Measurements from ENCODE around the gene LMTK3. TPM values are rescaled to one million over a fixed set of nuclear protein-coding genes. Genes with fewer than 3 reads are reported as not detected.
A peak's percentile ranks its signal among the peaks of the same experiment; 100 is the strongest.

The LMTK3 gene
- total RNA-seq, 1 experiment from 2014 or later = 15.9 TPM

DNA sequence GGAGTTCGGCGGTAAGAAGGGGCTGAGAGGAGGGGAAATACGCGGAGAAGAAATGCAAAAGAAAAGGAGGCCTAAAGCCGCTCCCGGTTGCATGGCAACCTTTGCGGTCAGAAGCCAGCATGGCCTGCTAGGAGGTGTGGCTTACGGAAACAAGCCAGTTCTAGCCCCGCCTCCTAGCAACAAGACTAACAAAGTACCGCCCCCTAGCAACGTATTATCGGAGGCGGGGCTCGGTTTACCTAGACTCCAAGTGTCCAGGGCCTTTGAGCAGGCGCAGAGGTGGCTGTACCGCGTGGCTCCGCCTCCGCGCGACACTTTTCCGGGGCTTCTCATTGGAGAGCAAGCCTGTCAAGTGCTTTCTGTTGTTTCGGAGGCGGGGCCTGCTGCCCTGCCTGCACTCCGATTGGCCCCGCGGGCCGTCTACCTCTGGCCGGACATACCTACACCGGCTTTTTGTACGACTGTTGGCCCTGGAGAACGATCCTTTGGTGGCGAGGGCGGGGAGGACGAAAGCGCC is 42.8 kb downstream of the LMTK3 start:
- H3K27me3 Mint-ChIP-seq (ENCODE audit: low read depth) = peaks cover 23% of the 10 kb centered on the region
- H3K4me1 Mint-ChIP-seq = peaks cover 8% of the 10 kb centered on the region
- ATAC-seq (peak; percentile 93), DNase-seq (ENCODE audit: low spot score) (peak; percentile 100)
- H3K9me3 Mint-ChIP-seq = no peaks in the 10 kb centered on the region
- TF ChIP-seq ZNF232 (CRISPR knock-in tag; IDR thresholded peaks at IDR 0.05) (0 out of 2 replicates have a peak, but pooled peaks have one; percentile 12), NR3C1 (CRISPR knock-in tag; conservative IDR thresholded peaks at IDR 0.05; ENCODE audit: low read depth) (no peak), ZNF416 (CRISPR knock-in tag; IDR thresholded peaks at IDR 0.05) (no peak), ATF1 (CRISPR knock-in tag; IDR thresholded peaks at IDR 0.05) (no peak), TEAD1 (CRISPR knock-in tag; IDR thresholded peaks at IDR 0.05) (no peak), HMGA2 (CRISPR knock-in tag; IDR thresholded peaks at IDR 0.05) (no peak), NFYB (CRISPR knock-in tag; conservative IDR thresholded peaks at IDR 0.05; ENCODE audit: low read depth) (peak; percentile 96), SP1 (CRISPR knock-in tag; conservative IDR thresholded peaks at IDR 0.05) (peak; percentile 96), ZNF263 (CRISPR knock-in tag; IDR thresholded peaks at IDR 0.05; ENCODE audit: low read depth) (no peak), CREB1 (CRISPR knock-in tag; IDR thresholded peaks at IDR 0.05) (no peak), FOXK1 (CRISPR knock-in tag; IDR thresholded peaks at IDR 0.05) (peak; percentile 58; the same call in 1 of the 2 replicates), ZNF671 (CRISPR knock-in tag; IDR thresholded peaks at IDR 0.05) (no peak), FOXJ3 (CRISPR knock-in tag; IDR thresholded peaks at IDR 0.05; ENCODE audit: borderline replicate concordance) (no peak), MAX (CRISPR knock-in tag; IDR thresholded peaks at IDR 0.05) (no peak), ESRRA (CRISPR knock-in tag; IDR thresholded peaks at IDR 0.05; ENCODE audit: borderline replicate concordance) (no peak), TP53 (CRISPR knock-in tag; IDR thresholded peaks at IDR 0.05) (no peak)
- TF ChIP-seq, protein P1, sequence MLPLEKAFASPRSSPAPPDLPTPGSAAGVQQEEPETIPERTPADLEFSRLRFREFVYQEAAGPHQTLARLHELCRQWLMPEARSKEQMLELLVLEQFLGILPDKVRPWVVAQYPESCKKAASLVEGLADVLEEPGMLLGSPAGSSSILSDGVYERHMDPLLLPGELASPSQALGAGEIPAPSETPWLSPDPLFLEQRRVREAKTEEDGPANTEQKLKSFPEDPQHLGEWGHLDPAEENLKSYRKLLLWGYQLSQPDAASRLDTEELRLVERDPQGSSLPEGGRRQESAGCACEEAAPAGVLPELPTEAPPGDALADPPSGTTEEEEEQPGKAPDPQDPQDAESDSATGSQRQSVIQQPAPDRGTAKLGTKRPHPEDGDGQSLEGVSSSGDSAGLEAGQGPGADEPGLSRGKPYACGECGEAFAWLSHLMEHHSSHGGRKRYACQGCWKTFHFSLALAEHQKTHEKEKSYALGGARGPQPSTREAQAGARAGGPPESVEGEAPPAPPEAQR (CRISPR knock-in tag; IDR thresholded peaks at IDR 0.05) = no peak
- TF ChIP-seq, protein P2, sequence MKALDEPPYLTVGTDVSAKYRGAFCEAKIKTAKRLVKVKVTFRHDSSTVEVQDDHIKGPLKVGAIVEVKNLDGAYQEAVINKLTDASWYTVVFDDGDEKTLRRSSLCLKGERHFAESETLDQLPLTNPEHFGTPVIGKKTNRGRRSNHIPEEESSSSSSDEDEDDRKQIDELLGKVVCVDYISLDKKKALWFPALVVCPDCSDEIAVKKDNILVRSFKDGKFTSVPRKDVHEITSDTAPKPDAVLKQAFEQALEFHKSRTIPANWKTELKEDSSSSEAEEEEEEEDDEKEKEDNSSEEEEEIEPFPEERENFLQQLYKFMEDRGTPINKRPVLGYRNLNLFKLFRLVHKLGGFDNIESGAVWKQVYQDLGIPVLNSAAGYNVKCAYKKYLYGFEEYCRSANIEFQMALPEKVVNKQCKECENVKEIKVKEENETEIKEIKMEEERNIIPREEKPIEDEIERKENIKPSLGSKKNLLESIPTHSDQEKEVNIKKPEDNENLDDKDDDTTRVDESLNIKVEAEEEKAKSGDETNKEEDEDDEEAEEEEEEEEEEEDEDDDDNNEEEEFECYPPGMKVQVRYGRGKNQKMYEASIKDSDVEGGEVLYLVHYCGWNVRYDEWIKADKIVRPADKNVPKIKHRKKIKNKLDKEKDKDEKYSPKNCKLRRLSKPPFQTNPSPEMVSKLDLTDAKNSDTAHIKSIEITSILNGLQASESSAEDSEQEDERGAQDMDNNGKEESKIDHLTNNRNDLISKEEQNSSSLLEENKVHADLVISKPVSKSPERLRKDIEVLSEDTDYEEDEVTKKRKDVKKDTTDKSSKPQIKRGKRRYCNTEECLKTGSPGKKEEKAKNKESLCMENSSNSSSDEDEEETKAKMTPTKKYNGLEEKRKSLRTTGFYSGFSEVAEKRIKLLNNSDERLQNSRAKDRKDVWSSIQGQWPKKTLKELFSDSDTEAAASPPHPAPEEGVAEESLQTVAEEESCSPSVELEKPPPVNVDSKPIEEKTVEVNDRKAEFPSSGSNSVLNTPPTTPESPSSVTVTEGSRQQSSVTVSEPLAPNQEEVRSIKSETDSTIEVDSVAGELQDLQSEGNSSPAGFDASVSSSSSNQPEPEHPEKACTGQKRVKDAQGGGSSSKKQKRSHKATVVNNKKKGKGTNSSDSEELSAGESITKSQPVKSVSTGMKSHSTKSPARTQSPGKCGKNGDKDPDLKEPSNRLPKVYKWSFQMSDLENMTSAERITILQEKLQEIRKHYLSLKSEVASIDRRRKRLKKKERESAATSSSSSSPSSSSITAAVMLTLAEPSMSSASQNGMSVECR (CRISPR knock-in tag; IDR thresholded peaks at IDR 0.05; ENCODE audit: borderline replicate concordance) = no peak
- TF ChIP-seq, protein P3, sequence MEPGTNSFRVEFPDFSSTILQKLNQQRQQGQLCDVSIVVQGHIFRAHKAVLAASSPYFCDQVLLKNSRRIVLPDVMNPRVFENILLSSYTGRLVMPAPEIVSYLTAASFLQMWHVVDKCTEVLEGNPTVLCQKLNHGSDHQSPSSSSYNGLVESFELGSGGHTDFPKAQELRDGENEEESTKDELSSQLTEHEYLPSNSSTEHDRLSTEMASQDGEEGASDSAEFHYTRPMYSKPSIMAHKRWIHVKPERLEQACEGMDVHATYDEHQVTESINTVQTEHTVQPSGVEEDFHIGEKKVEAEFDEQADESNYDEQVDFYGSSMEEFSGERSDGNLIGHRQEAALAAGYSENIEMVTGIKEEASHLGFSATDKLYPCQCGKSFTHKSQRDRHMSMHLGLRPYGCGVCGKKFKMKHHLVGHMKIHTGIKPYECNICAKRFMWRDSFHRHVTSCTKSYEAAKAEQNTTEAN (CRISPR knock-in tag; IDR thresholded peaks at IDR 0.05) = no peak
- TF ChIP-seq, protein P4, sequence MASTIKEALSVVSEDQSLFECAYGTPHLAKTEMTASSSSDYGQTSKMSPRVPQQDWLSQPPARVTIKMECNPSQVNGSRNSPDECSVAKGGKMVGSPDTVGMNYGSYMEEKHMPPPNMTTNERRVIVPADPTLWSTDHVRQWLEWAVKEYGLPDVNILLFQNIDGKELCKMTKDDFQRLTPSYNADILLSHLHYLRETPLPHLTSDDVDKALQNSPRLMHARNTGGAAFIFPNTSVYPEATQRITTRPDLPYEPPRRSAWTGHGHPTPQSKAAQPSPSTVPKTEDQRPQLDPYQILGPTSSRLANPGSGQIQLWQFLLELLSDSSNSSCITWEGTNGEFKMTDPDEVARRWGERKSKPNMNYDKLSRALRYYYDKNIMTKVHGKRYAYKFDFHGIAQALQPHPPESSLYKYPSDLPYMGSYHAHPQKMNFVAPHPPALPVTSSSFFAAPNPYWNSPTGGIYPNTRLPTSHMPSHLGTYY (CRISPR knock-in tag; IDR thresholded peaks at IDR 0.05) = no peak
- H3K4me3 Mint-ChIP-seq = peak overlapping the region; percentile 82
- H3K36me3 Mint-ChIP-seq = peaks cover 32% of the 10 kb centered on the region
- peak overlapping the region; percentile 85 for H3K27ac Mint-ChIP-seq
- ChIA-PET CTCF (interaction anchor here (0.7 to 1.5 kb wide), 3 partner anchors 21 to 78 kb away, joined by 4 to 5 read pairs (median 5); partner anchors contain the start of gene KDELR1), POLR2A (no interaction called here)

Measured in WTC11 (cell line).